Stimulated activated CD8-positive, alpha-beta memory T cell treated with anti-CD3 and anti-CD28 coated beads, Interleukin-4, amount 100 ng/mL, for 4 hours (primary cell): Measurements from ENCODE around the gene NBPF12.
"Not testable (repeated sequence)": the region's sequence is repeated elsewhere in the genome, so short reads cannot be mapped to it uniquely, and the experiment has no call there.

Experiments
- DNase-seq, 2 donors: peaks; one replicate each; pipeline ENCODE4 v3.0.0-alpha.2; 2020; ENCODE audit warnings: low read depth in 2 of 2, low spot score in 1 of 2

NBPF12 gene

DNA sequence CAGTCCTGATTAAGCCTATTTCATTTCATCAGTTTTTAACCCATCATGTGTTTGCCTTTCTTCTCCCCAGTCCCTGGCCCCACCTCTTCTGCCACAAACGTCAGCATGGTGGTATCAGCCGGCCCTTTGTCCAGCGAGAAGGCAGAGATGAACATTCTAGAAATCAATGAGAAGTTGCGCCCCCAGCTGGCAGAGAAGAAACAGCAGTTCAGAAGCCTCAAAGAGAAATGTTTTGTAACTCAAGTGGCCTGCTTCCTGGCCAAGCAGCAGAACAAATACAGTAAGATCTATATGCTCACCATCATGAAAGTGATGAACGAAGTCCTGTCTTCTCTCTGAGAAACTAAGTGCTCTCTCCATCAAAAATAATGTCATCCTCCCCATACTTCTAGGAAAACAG lies 34.6 kb downstream of the NBPF12 start:
- not testable (repeated sequence) for DNase-seq

DNA sequence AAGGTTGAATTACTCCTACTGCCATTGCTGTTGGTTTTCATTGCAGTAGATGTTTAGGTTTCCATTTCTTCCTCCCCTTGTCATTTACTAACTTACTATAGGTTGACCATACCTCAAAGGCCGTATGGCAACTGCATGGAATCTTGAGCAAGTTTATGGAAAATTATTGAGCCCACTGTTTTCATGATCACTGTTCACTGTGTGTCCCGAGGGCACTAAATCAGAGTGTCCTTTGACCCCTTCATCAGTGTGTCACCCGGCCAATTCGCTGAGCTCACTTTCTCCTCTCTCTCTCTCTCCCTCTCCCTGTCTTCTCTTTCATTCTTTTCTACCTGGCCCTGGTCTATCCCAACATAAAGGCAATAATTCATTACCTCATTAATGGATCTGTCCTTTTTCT lies 47.7 kb downstream of the NBPF12 start:
- not testable (repeated sequence) for DNase-seq

DNA sequence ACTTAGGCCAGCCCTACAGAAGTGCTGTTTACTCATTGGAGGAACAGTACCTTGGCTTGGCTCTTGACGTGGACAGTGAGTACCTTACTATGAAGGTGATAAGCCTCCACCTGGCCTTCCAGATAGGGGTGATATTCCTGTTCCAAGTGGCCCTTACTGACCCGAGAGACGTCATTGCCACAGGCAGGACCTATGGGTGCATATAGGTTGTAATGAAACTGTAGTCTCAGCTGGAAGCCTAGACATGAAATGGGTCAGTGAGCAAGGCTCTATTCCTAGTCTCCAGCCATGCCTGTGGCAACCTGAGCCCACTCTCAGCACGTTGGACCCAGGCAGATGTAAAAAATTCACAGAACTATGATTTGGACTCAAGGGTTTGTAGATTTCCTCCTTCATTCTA lies 48.3 kb downstream of the NBPF12 start:
- DNase-seq = not testable (repeated sequence)

DNA sequence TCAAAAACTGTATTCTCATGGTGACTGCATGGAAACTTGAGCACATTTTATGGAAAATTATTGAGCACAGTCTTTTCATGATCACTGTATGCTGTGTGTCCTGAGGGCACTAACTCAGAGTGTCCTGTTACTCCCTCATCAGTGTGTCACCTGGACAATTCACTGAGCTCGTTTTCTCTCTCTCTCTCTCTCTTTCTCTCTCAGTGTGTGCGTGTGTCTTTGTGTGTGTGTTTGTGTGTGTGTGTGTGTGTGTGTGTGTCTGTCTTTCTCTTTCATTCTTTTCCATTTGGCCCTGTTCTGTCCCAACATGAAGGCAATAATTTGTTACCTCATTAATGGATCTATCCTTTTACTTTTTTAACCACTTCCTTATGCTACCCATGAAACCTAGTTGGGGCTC lies 49.4 kb downstream of the NBPF12 start:
- DNase-seq = not testable (repeated sequence)

DNA sequence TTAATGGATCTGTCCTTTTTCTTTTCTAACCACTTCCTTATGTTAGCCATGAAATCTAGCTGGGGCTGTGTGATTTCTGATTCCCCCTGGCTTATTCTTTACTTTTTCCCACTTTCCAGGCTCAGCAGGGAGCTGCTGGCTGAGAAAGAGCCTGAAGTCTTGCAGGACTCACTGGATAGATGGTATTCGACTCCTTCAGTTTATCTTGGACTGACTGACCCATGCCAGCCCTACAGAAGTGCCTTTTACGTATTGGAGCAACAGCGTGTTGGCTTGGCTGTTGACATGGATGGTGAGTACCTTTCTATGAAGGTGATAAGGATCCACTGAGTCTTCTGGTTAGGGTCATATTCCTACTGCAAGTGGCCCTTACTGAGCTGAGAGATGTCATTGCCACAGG lies 51.3 kb downstream of the NBPF12 start:
- DNase-seq = not testable (repeated sequence)

DNA sequence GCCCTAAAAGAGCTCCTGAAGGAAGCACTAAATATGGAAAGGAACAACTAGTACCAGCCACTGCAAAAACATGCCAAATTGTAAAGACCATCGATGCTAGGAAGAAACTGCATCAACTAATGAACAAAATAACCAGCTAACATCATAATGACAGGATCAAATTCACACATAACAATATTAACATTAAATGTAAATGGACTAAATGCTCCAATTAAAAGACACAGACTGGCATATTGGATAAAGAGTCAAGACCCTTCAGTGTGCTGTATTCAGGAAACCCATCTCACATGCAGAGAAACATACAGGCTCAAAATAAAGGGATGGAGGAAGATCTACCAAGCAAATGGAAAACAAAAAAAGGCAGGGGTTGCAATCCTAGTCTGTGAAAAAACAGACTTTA lies 70.4 kb downstream of the NBPF12 start:
- DNase-seq = not testable (repeated sequence)

DNA sequence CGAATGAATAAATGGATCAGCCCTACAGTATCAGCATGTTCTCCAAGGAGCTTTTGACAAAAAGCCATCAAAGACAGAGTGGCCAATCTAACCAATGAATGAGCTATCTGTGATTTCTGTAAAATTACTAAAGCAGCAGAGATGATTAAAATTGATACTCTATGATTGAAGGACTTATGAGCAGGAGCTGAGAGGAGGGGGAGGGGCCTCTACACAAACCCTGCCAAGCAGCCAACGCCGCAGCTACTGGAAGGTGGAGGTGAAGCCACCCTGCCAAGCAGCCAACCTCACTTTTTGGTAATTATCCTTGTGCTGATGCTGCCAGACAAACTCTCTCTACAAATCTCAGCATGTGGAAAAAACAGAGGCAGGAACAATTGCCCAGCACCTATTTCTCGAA lies 88.9 kb downstream of the NBPF12 start:
- DNase-seq = not testable (repeated sequence)

DNA sequence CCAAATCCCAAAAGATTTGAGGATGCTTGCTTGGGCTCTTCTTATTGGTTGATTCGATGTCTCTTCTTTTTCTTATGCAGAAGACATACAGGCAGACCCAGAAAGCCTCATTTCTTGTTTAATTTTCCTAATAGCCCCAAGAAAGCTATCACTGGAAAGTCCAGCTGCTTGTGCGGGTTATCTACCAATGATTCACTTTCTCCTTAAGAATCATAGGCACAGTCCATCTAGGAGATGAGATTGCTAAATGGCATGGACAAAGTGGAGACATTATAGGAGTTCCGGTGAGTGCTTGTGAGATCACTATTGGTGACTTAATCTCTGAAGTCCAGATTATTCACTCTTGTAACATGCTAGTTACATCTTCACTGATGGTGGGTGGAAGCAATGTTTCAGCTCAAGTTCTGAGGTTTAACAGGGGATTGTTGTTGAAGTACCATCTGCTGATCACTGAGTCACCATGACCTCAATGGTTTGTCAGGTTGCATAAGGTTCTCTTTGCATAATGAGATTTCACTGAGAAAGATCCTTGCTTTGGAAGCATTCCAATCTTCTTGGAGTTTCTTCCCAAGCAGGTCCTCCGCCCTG lies 92.0 kb downstream of the NBPF12 start:
- not testable (repeated sequence) for DNase-seq

DNA sequence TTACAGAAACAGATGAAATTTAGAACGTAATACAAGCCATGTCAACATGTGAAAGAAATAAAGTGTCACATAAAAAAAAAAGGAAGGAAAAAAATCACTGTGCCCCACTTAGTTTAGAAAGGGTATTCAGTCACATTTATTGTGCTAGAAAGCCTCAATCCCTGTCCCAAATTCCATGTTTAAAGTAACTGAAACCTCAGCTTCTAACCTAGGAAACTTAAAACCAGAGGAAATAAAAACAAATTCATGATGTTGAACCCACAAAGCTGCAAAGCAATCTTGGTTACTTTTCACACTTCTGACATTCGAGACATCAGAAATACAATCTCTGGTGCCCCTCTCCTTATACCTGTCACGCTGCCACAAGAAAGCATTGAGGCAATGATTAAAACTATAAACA lies 101.8 kb downstream of the NBPF12 start:
- no peak for DNase-seq

DNA sequence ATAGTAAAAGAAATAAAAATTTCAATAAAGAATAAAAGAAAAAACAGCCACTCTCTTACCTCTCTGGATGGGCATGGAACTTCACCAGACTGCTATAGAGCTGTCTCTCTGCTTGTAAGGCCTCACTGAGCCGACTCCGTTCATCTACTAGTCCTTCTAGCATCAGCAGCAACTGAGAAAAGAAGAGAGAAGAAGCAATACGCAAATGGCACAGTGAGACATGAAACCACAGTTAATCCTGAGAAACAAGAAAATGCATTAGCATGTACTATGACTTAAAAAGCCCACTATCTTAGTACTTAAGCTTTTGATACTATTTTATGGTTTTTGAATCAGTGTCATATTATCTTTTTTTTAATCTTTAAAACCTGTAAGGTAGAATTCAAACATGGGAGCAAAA lies 104.8 kb downstream of the NBPF12 start:
- DNase-seq = not testable (repeated sequence)

DNA sequence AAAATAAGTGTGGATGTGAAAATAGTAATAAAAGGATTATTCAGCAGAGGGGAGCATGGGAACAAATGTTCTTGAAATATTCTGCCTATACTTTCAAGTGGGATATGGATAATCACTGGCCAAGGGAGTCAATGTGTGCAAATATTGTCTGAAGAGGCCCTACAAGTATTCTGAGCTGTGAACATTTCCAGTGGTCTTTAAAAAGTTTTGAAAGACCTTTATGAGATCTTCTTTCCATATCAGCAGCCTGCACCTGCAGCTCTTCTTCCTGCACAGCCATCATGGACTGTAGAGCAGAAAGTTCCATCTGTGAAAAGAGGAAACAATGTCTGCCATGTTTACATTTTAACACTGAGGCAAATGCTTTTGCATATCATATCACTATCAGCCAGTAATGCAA lies 106.4 kb downstream of the NBPF12 start:
- DNase-seq = not testable (repeated sequence)
